Sigmoid colon (tissue), 7 donors: ENCODE data around the gene MEX3C. TPM values are rescaled to one million over a fixed set of nuclear protein-coding genes. Genes with fewer than 3 reads are reported as not detected.

Experiments used
- DNase-seq: peaks from one replicate; pipeline ENCODE4 v3.0.0-alpha.2; 2019
- H3K27ac ChIP-seq, 4 donors: fragments of 200-600 bp; sonication (generic); one replicate each; pipeline ENCODE4 v1.5.1; 2016 to 2019; ENCODE audit warnings: mild to moderate bottlenecking in 1 of 4
- H3K27me3 ChIP-seq, 3 donors: fragments of 200-600 bp; sonication (generic); one replicate each; pipeline ENCODE4 v1.5.1; 2019; ENCODE audit warnings: mild to moderate bottlenecking in 1 of 3
- H3K36me3 ChIP-seq, 4 donors: fragments of 200-600 bp; sonication (generic); one replicate each; pipeline ENCODE4 v1.5.1; 2016 to 2019
- H3K4me1 ChIP-seq, 4 donors: fragments of 200-600 bp; sonication (generic); one replicate each; pipeline ENCODE4 v1.5.1; 2017 to 2019
- H3K4me3 ChIP-seq, 4 donors: fragments of 200-600 bp; sonication (generic); one replicate each; pipeline ENCODE4 v1.5.1; 2017 to 2019; ENCODE audit warnings: mild to moderate bottlenecking in 2 of 4, moderate library complexity in 1 of 4
- H3K9me3 ChIP-seq, 4 donors: fragments of 200-600 bp in 3 of 4; sonication (generic) in 3 of 4; one replicate each; pipeline versions ENCODE4 v1.5.1 to v1.6.1; 2013 to 2019
- EP300 ChIP-seq, 4 donors: sonication (generic); formaldehyde crosslinking; IDR thresholded peaks; one replicate each; pipeline ENCODE4 v1.6.1; 2017; ENCODE audit warnings: antibody characterized with exemption in 4 of 4
- POLR2A ChIP-seq, 2 donors: fragments of 450-650 bp; IDR thresholded peaks; one replicate each; pipeline ENCODE4 v1.6.1; 2016; ENCODE audit warnings: antibody characterized with exemption in 2 of 2, mild to moderate bottlenecking in 2 of 2, moderate library complexity in 2 of 2
- POLR2AphosphoS5 ChIP-seq, 4 donors: sonication (generic); formaldehyde crosslinking; IDR thresholded peaks; one replicate each; pipeline ENCODE4 v1.6.1; 2017; ENCODE audit warnings: antibody characterized with exemption in 4 of 4
- WGBS, 2 donors: extraction: QIAGEN DNeasy Blood & Tissue Kit; methylation state at CpG; one replicate each; pipeline ENCODE4 v1.1.7; 2013; 5-methylcytosine and 5-hydroxymethylcytosine counted together
- intact Hi-C: fragments of 100-400 bp; cut with DNase I; formaldehyde crosslinking; loops from one replicate; pipeline ENCODE4 v1.15.1; 2023
- polyA plus RNA-seq, 3 donors: library from polyadenylated mRNA; stranded (reverse); fragments of 200-250 nt; gene quantifications; one replicate each; pipeline ENCODE4 v1.2.3, GENCODE V29; 2013
- total RNA-seq, 4 donors: library from RNA; depleted of rRNA; stranded (reverse); fragments of >200 nt; gene quantifications; one replicate each; pipeline ENCODE4 v1.1.0, GENCODE V29; 2016
- TF ChIP-seq, protein P1 (sequence below), 4 experiments: fragments of 450-650 bp in 3 of 4; fragments of 200-600 bp in 1 of 4; IDR thresholded peaks; one replicate each; pipeline ENCODE4 v1.5.1; 2016 to 2019; ENCODE audit warnings: antibody characterized with exemption in 4 of 4, mild to moderate bottlenecking in 3 of 4, moderate library complexity in 2 of 4
- donor health status: healthy with polysubstance abuse.
- donor health status: Bipolar disorder and iron deficiency.
- donor health status: healthy.

Gene MEX3C
- total and polyA plus RNA-seq, 7 donors = 10.2 to 20.7 (median 18.4) TPM

DNA sequence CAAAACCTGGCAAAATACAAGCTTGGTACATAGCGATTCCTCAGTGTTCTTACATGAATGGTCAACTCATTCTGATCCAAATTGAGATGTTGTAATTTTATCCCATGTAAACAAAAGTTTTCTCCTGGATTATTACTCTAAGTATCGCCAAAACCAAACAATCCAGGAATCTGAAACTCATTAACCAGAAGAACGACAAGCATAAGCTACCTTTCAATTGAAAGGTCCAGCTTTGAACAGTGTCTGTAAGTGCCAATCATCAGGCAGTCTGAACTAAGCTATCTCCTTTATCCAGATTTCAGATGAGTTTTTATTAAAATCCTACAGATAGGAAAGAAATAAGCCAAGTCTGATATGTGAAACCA, 2.4 kb downstream of the MEX3C start:
- peak overlapping the region; percentile 71 to 97 (median 83) for H3K4me3 ChIP-seq
- H3K4me1 ChIP-seq = peaks cover 0 to 57% (median 44%) of the 10 kb centered on the region in 4 donors
- intact Hi-C loops = loop anchor here (5.0 to 10.0 kb wide), 4 partner anchors 130 to 913 kb away; partner anchors contain the start of genes MBD1 and ME2
- peak overlapping the region; percentile 98 to 99 (median 99) for H3K27ac ChIP-seq
- H3K9me3 ChIP-seq = no peaks in the 10 kb centered on the region
- no peaks in the 10 kb centered on the region for H3K36me3 ChIP-seq
- WGBS, 2 donors = 4 to 18% methylated on average over 3 of the region's 3 CpGs
- DNase-seq = no peak
- H3K27me3 ChIP-seq = no peaks in the 10 kb centered on the region
- TF ChIP-seq POLR2AphosphoS5 (IDR thresholded peaks at IDR 0.05) (no peak), POLR2A (IDR thresholded peaks at IDR 0.05) (no peak), EP300 (IDR thresholded peaks at IDR 0.05) (no peak)
- TF ChIP-seq, protein P1, sequence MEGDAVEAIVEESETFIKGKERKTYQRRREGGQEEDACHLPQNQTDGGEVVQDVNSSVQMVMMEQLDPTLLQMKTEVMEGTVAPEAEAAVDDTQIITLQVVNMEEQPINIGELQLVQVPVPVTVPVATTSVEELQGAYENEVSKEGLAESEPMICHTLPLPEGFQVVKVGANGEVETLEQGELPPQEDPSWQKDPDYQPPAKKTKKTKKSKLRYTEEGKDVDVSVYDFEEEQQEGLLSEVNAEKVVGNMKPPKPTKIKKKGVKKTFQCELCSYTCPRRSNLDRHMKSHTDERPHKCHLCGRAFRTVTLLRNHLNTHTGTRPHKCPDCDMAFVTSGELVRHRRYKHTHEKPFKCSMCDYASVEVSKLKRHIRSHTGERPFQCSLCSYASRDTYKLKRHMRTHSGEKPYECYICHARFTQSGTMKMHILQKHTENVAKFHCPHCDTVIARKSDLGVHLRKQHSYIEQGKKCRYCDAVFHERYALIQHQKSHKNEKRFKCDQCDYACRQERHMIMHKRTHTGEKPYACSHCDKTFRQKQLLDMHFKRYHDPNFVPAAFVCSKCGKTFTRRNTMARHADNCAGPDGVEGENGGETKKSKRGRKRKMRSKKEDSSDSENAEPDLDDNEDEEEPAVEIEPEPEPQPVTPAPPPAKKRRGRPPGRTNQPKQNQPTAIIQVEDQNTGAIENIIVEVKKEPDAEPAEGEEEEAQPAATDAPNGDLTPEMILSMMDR (IDR thresholded peaks at IDR 0.05) = no peak

DNA sequence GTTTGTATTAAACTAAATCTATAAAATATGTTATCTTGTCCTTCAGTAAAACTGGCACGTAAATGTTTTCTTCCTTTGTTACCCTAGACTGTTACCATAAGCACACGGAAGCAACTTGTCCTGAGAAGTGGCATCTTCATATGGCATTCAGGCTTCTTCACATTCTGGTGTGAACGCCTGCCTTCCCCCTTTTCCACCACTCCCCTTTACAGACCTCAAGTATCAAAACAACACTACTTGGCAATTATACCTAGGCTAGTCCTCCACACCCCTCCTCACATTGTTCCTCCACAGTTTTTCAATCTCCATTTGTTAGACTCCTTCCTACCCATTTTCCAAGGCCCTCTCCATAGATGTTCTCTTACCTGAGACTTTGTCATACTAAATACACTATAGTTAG, 2.9 kb downstream of the MEX3C start:
- 15 to 41% methylated on average over 3 of the region's 3 CpGs for WGBS, 2 donors
- Histone ChIP-seq H3K36me3 (no peaks in the 10 kb centered on the region), H3K4me3 (peak overlapping the region in 2 of 4 donors; percentile 94 to 97), H3K4me1 (peaks cover 0 to 57% (median 44%) of the 10 kb centered on the region in 4 donors), H3K27me3 (no peaks in the 10 kb centered on the region), H3K27ac (peak overlapping the region; percentile 98 to 99 (median 99)), H3K9me3 (no peaks in the 10 kb centered on the region)
- TF ChIP-seq EP300 (IDR thresholded peaks at IDR 0.05) (no peak), POLR2A (IDR thresholded peaks at IDR 0.05) (no peak), POLR2AphosphoS5 (IDR thresholded peaks at IDR 0.05) (no peak)
- TF ChIP-seq, protein P1 (IDR thresholded peaks at IDR 0.05) = no peak
- DNase-seq = no peak
- intact Hi-C loops = loop anchor here (5.0 to 10.0 kb wide), 4 partner anchors 130 to 912 kb away; partner anchors contain the start of genes MBD1 and ME2

DNA sequence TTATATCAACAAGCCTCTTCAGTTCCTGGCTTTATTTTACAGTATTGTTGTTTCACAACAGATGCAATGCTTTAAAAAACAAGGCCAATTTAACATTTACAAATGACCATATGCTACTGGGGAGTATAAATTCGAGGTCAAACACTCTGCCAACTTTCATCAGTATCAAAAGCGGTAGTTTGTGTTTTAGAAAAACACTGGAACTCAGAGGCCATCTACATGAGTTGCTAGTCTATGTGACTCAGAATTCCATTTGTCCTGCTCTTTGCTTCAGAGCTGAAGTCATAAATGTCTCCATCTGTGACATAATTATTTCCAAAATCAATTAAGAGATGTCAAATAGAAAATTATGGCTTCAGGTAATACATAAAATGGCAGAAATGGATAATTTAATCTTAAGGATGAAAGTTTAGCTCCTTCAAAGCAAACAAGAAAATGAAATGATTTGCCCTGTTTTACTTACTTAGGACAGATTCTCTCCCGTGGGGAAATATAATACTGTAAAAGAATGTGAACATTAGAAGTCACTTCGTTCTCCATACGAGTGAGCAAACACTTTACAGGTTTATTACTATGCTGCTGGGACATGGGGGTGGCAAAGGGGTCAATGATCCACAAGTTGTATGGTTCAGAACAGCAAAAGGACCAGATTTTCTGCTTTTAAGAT, 3.7 kb downstream of the MEX3C start:
- intact Hi-C loops = loop anchor here (10.0 kb wide), 1 partner anchor 129 kb away; no protein-coding TSS in a partner anchor
- H3K36me3 ChIP-seq = no peaks in the 10 kb centered on the region
- no peaks in the 10 kb centered on the region for H3K27me3 ChIP-seq
- TF ChIP-seq, protein P1 (IDR thresholded peaks at IDR 0.05) = no peak
- TF ChIP-seq POLR2AphosphoS5 (IDR thresholded peaks at IDR 0.05) = no peak
- no peak for TF ChIP-seq EP300 (IDR thresholded peaks at IDR 0.05)
- TF ChIP-seq POLR2A (IDR thresholded peaks at IDR 0.05) = no peak
- no peaks in the 10 kb centered on the region for H3K9me3 ChIP-seq
- 16 to 40% methylated on average over 5 of the region's 5 CpGs for WGBS, 2 donors
- peak overlapping the region in 1 of 4 donors; percentile 94 for H3K4me3 ChIP-seq
- peak overlapping the region; percentile 98 to 99 (median 99) for H3K27ac ChIP-seq
- H3K4me1 ChIP-seq = peaks cover 0 to 57% (median 44%) of the 10 kb centered on the region in 4 donors
- no peak for DNase-seq

DNA sequence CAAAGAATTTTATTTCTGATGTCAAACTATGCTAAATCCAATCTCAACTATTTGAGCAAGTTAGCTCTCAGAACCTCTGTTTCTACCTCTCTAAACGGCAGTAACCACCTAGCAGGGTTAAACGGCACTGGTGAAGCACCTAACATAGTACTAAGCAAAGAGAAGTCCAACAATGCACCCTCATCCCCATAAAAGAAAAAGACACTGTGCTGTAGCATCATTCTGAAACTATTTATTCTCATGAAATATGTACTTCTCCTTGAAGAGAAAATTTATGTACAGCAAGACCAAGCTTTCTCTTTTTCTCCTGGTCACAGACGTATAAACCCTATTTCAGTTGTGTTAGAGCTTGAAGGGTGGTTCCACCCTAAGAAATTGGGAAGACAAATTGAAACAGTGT, 4.8 kb downstream of the MEX3C start:
- Histone ChIP-seq H3K4me1 (peaks cover 0 to 57% (median 44%) of the 10 kb centered on the region in 4 donors), H3K4me3 (no peak overlapping the region), H3K27ac (peak overlapping the region in 3 of 4 donors; percentile 22 to 99 (median 99)), H3K36me3 (no peaks in the 10 kb centered on the region), H3K27me3 (no peaks in the 10 kb centered on the region), H3K9me3 (no peaks in the 10 kb centered on the region)
- no peak for DNase-seq
- intact Hi-C loops = loop anchor here (10.0 kb wide), 1 partner anchor 128 kb away; no protein-coding TSS in a partner anchor
- WGBS, 2 donors = 51 to 72% methylated on average over 3 of the region's 3 CpGs
- no peak for TF ChIP-seq EP300 (IDR thresholded peaks at IDR 0.05)
- no peak for TF ChIP-seq POLR2A (IDR thresholded peaks at IDR 0.05)
- TF ChIP-seq POLR2AphosphoS5 (IDR thresholded peaks at IDR 0.05) = no peak
- TF ChIP-seq, protein P1 (IDR thresholded peaks at IDR 0.05) = no peak
